Measurements from ENCODE around the gene FBLN1. TPM values are rescaled to one million over a fixed set of nuclear protein-coding genes. Genes with fewer than 3 reads are reported as not detected.
"Not testable (repeated sequence)": the region's sequence is repeated elsewhere in the genome, so short reads cannot be mapped to it uniquely, and the experiment has no call there.

The FBLN1 gene
- total and polyA plus RNA-seq, 12 donors = 31.3 to 126 (median 51.0) TPM

DNA sequence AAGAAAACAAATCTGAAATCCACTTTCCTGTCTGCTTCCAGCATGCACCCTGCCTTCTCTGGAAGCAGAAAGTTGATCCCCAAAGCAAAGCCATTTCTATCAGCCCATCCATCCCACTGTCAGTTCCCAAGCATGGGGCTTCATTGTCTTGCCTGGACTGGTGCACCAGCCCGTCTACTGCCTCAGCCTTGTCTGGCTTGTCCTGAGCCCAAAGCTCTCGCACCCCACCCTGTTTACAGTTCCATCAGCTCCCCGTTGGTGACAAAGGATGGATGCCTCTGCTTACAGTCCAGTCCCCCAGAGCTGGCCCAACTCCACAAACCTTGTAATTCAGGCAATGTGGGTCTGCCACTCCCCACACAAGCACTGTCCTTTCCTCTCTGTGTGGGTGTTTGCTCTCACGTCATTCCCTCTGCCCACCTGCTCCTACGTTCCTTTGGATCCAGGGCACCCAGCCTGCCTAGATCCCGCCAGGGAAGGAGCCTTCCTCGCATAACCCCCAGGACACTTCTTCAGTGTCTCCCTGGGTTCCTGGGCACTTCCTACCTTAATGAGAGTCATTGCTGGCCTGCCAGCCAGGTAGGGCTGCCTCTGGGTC, 38.8 kb downstream of the FBLN1 start:
- Histone ChIP-seq H3K27ac (no peak overlapping the region), H3K36me3 (peaks cover 0 to 35% (median 0%) of the 10 kb centered on the region in 9 donors), H3K4me3 (no peak overlapping the region), H3K27me3 (peaks cover 0 to 3% (median 0%) of the 10 kb centered on the region in 7 donors), H3K9me3 (no peaks in the 10 kb centered on the region), H3K4me1 (peaks cover 2 to 25% (median 16%) of the 10 kb centered on the region in 9 donors)
- ATAC-seq = no peak
- TF ChIP-seq CTCF (IDR thresholded peaks at IDR 0.05) = no peak
- WGBS, 2 donors = 93 to 96% methylated on average over 7 of the region's 7 CpGs
- no peak for DNase-seq
- intact Hi-C loops (cut with DNase I) = no loop called here

DNA sequence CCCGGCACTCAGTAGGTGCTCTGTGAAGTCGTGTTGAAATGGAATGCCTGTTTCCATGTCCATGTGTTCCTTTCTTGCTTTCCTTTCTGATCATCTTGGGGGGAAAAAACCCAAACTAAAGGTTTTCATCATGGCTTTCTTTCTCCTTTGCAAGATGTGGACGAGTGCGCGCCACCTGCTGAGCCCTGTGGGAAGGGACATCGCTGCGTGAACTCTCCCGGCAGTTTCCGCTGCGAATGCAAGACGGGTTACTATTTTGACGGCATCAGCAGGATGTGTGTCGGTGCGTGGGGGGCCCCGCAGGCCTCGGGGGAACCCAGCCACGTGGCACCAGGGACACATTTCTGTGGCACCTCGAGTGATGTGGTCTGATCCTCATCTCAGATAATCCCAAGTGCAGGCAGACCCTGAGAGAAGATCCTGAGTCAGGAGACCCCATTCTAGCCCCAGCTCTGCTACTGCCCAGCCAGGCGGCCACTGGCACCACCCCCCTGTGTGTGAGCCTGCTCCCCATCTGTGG, 39.4 kb downstream of the FBLN1 start:
- H3K4me3 ChIP-seq = no peak overlapping the region
- H3K27me3 ChIP-seq = peaks cover 0 to 3% (median 0%) of the 10 kb centered on the region in 7 donors
- H3K4me1 ChIP-seq = peaks cover 2 to 21% (median 13%) of the 10 kb centered on the region in 9 donors
- intact Hi-C loops (cut with DNase I) = no loop called here
- no peak overlapping the region for H3K27ac ChIP-seq
- H3K9me3 ChIP-seq = no peaks in the 10 kb centered on the region
- no peak for TF ChIP-seq CTCF (IDR thresholded peaks at IDR 0.05)
- no peak for DNase-seq
- WGBS, 2 donors = 91 to 92% methylated on average over 19 of the region's 19 CpGs
- no peak for ATAC-seq
- H3K36me3 ChIP-seq = peaks cover 0 to 35% (median 0%) of the 10 kb centered on the region in 9 donors

GRCh38 chr22:45542736-45543135, 40.1 kb downstream of the FBLN1 start:
- DNase-seq; H3K27me3 ChIP-seq; H3K9me3 ChIP-seq; H3K4me3 ChIP-seq; ATAC-seq; H3K27ac ChIP-seq; intact Hi-C loops (cut with DNase I): not testable (repeated sequence)
- WGBS, 2 donors = 95 to 96% methylated on average over 13 of the region's 13 CpGs
- Histone ChIP-seq H3K4me1 (peaks cover 2 to 15% (median 8%) of the 10 kb centered on the region in 9 donors), H3K36me3 (peaks cover 0 to 37% (median 0%) of the 10 kb centered on the region in 9 donors)

GRCh38 chr22:45543243-45543642, 40.6 kb downstream of the FBLN1 start:
- H3K4me1 ChIP-seq = peaks cover 0 to 10% (median 3%) of the 10 kb centered on the region in 9 donors
- no peaks in the 10 kb centered on the region for H3K9me3 ChIP-seq
- 92 to 96% methylated on average over 13 of the region's 13 CpGs for WGBS, 2 donors
- ATAC-seq = no peak
- no peak overlapping the region for H3K27ac ChIP-seq
- intact Hi-C loops (cut with DNase I) = no loop called here
- peaks cover 0 to 3% (median 0%) of the 10 kb centered on the region in 7 donors for H3K27me3 ChIP-seq
- no peak for TF ChIP-seq CTCF (IDR thresholded peaks at IDR 0.05)
- H3K36me3 ChIP-seq = peaks cover 0 to 42% (median 0%) of the 10 kb centered on the region in 9 donors
- H3K4me3 ChIP-seq = no peak overlapping the region
- no peak for DNase-seq

Data from heart right ventricle (tissue), 16 donors.